Measurements from ENCODE around the gene YJEFN3.

GRCh38 chr19:19579533-19580361 lies 51.0 kb downstream of the YJEFN3 start:
- TF ChIP-seq EZH2 (IDR thresholded peaks at IDR 0.05) = no peak
- TF ChIP-seq POLR2AphosphoS5 (IDR thresholded peaks at IDR 0.05; ENCODE audit: borderline replicate concordance, low read depth, low read length) = no peak
- no peak for TF ChIP-seq FOXP2 (optimal IDR thresholded peaks at IDR 0.05; ENCODE audit: control extremely low read depth, extremely low read length, insufficient read depth)
